Endodermal cell (in vitro differentiated cells): Measurements from ENCODE around the gene ANG. TPM values are rescaled to one million over a fixed set of nuclear protein-coding genes. Genes with fewer than 3 reads are reported as not detected.
"Not testable (repeated sequence)": the region's sequence is repeated elsewhere in the genome, so short reads cannot be mapped to it uniquely, and the experiment has no call there.

ENCODE experiments used
- DNase-seq: peaks from one replicate; pipeline ENCODE4 v3.0.0-alpha.2; 2017
- H3K27ac ChIP-seq: 2 replicates; pipeline ENCODE4 v1.5.1; 2013; ENCODE audit warnings: mild to moderate bottlenecking, low read depth, low read length, moderate library complexity
- H3K27me3 ChIP-seq: 2 replicates; pipeline ENCODE4 v1.6.1; 2013; ENCODE audit warnings: mild to moderate bottlenecking, low read length, moderate library complexity; ENCODE audit not compliant: insufficient read depth, control insufficient read depth, poor library complexity, severe bottlenecking
- H3K36me3 ChIP-seq: 2 replicates; pipeline ENCODE4 v1.7.0; 2013; ENCODE audit warnings: mild to moderate bottlenecking, low read length, moderate library complexity; ENCODE audit not compliant: control insufficient read depth, insufficient read depth
- H3K4me1 ChIP-seq: one replicate; pipeline ENCODE4 v1.7.0; 2013; ENCODE audit warnings: low read length; ENCODE audit not compliant: control insufficient read depth, insufficient read depth
- H3K4me3 ChIP-seq: 2 replicates; pipeline ENCODE4 v1.5.1; 2013; ENCODE audit warnings: mild to moderate bottlenecking, low read length, moderate library complexity
- H3K9ac ChIP-seq: 2 replicates; pipeline ENCODE4 v1.6.1; 2013; ENCODE audit warnings: mild to moderate bottlenecking, low read length, moderate library complexity; ENCODE audit not compliant: poor library complexity, severe bottlenecking; ENCODE audit errors: extremely low read depth
- H3K9me3 ChIP-seq: 2 replicates; pipeline ENCODE4 v1.6.1; 2013; ENCODE audit warnings: mild to moderate bottlenecking, low read length, moderate library complexity; ENCODE audit not compliant: control insufficient read depth
- H3K27ac Mint-ChIP-seq: 2 replicates; pipeline ENCODE4 v1.8.0; 2020; ENCODE audit warnings: mixed read lengths
- H3K27me3 Mint-ChIP-seq: 2 replicates; pipeline ENCODE4 v1.8.0; 2021; ENCODE audit warnings: mild to moderate bottlenecking, mixed read lengths; ENCODE audit not compliant: insufficient read depth
- H3K36me3 Mint-ChIP-seq: 2 replicates; pipeline ENCODE4 v1.8.0; 2020; ENCODE audit warnings: low read depth, mixed read lengths
- H3K4me1 Mint-ChIP-seq: 2 replicates; pipeline ENCODE4 v1.8.0; 2020; ENCODE audit warnings: mixed read lengths
- H3K4me3 Mint-ChIP-seq: 2 replicates; pipeline ENCODE4 v1.8.0; 2020; ENCODE audit warnings: mild to moderate bottlenecking, moderate library complexity, mixed read lengths
- H3K9me3 Mint-ChIP-seq: 2 replicates; pipeline ENCODE4 v1.8.0; 2020; ENCODE audit warnings: mild to moderate bottlenecking, mixed read lengths
- CTCF ChIP-seq: fragments of 200-600 bp; sonication (generic); conservative IDR thresholded peaks from 2 replicates; pipeline ENCODE4 v1.5.0; 2021; ENCODE audit warnings: antibody characterized with exemption, mild to moderate bottlenecking
- WGBS, 2 experiments: methylation state at CpG; one replicate each; pipeline versions ENCODE4 v1.1.5 to v1.1.7; 2013; ENCODE audit warnings: missing lambda C conversion rate in 2 of 2, mixed read lengths in 1 of 2; ENCODE audit not compliant: insufficient coverage in 1 of 2, insufficient read length in 1 of 2; 5-methylcytosine and 5-hydroxymethylcytosine counted together
- total RNA-seq, 2 donors: library from RNA; stranded (reverse); fragmentation: NEBNext Ultra II Directional in 1 of 2; extraction: Animal tissue kit (Norgen Biotek cat#: 25700) in 1 of 2; gene quantifications; 2 replicates in 1 of 2; 3 replicates in 1 of 2; pipeline ENCODE4 v1.2.1, GENCODE V29; 2021

The ANG gene
- total RNA-seq, 2 donors from 2014 or later = 2.6 to 3.4 TPM

- 92 to 94% methylated on average over 4 to 5 of the region's 5 CpGs for WGBS, 2 experiments
- Mint-ChIP-seq H3K27ac (no peak overlapping the region), H3K4me1 (no peaks in the 10 kb centered on the region), H3K9me3 (no peaks in the 10 kb centered on the region), H3K27me3 (no peaks in the 10 kb centered on the region), H3K36me3 (no peaks in the 10 kb centered on the region), H3K4me3 (no peak overlapping the region)
- no peak overlapping the region for H3K27ac ChIP-seq
- no peak overlapping the region for H3K4me3 ChIP-seq
- TF ChIP-seq CTCF = no peak
- peaks cover 29% of the 10 kb centered on the region for H3K9me3 ChIP-seq
- no peaks in the 10 kb centered on the region for H3K27me3 ChIP-seq
- peaks cover 13% of the 10 kb centered on the region for H3K36me3 ChIP-seq
- H3K9ac ChIP-seq = no peak overlapping the region
- no peak for DNase-seq
- no peaks in the 10 kb centered on the region for H3K4me1 ChIP-seq
These were observed 10.4 kb downstream of the ANG start for GRCh38 chr14:20698934-20699333.

- DNase-seq = no peak
- Histone ChIP-seq H3K4me1 (no peaks in the 10 kb centered on the region), H3K4me3 (no peak overlapping the region), H3K27ac (no peak overlapping the region), H3K27me3 (no peaks in the 10 kb centered on the region), H3K36me3 (peaks cover 13% of the 10 kb centered on the region), H3K9ac (no peak overlapping the region), H3K9me3 (peaks cover 39% of the 10 kb centered on the region)
- Mint-ChIP-seq H3K4me3 (no peak overlapping the region), H3K27me3 (no peaks in the 10 kb centered on the region), H3K36me3 (no peaks in the 10 kb centered on the region), H3K9me3 (no peaks in the 10 kb centered on the region), H3K27ac (no peak overlapping the region), H3K4me1 (no peaks in the 10 kb centered on the region)
- no peak for TF ChIP-seq CTCF
These were observed 11.4 kb downstream of the ANG start for GRCh38 chr14:20699931-20700330.

GRCh38 chr14:20700965-20701364 lies 12.4 kb downstream of the ANG start:
- DNase-seq, H3K36me3 Mint-ChIP-seq, H3K27me3 ChIP-seq, H3K27ac Mint-ChIP-seq, H3K4me1 ChIP-seq, H3K9ac ChIP-seq, H3K27ac ChIP-seq, H3K4me1 Mint-ChIP-seq, H3K27me3 Mint-ChIP-seq, H3K9me3 Mint-ChIP-seq, H3K4me3 Mint-ChIP-seq, H3K4me3 ChIP-seq: not testable (repeated sequence)
- peaks cover 13% of the 10 kb centered on the region for H3K36me3 ChIP-seq
- H3K9me3 ChIP-seq = peaks cover 49% of the 10 kb centered on the region
- WGBS, 2 experiments = 95 to 97% methylated on average over 3 to 7 of the region's 7 CpGs

GRCh38 chr14:20706657-20707355 lies 18.2 kb downstream of the ANG start:
- Histone ChIP-seq H3K9me3 (peaks cover 42% of the 10 kb centered on the region), H3K9ac (no peak overlapping the region), H3K4me1 (no peaks in the 10 kb centered on the region), H3K27me3 (no peaks in the 10 kb centered on the region), H3K27ac (no peak overlapping the region), H3K4me3 (peak overlapping the region; percentile 35), H3K36me3 (no peaks in the 10 kb centered on the region)
- H3K27me3 Mint-ChIP-seq = peaks cover 1% of the 10 kb centered on the region
- H3K36me3 Mint-ChIP-seq = no peaks in the 10 kb centered on the region
- no peak for DNase-seq
- peaks cover 5% of the 10 kb centered on the region for H3K4me1 Mint-ChIP-seq
- no peaks in the 10 kb centered on the region for H3K9me3 Mint-ChIP-seq
- whole genome bisulfite sequencing, 2 experiments = 83 to 100% methylated on average over 1 to 4 of the region's 4 CpGs
- no peak for TF ChIP-seq CTCF
- H3K4me3 Mint-ChIP-seq = no peak overlapping the region
- no peak overlapping the region for H3K27ac Mint-ChIP-seq
